ENCODE results near the gene SMAD3.

SMAD3 gene

DNA sequence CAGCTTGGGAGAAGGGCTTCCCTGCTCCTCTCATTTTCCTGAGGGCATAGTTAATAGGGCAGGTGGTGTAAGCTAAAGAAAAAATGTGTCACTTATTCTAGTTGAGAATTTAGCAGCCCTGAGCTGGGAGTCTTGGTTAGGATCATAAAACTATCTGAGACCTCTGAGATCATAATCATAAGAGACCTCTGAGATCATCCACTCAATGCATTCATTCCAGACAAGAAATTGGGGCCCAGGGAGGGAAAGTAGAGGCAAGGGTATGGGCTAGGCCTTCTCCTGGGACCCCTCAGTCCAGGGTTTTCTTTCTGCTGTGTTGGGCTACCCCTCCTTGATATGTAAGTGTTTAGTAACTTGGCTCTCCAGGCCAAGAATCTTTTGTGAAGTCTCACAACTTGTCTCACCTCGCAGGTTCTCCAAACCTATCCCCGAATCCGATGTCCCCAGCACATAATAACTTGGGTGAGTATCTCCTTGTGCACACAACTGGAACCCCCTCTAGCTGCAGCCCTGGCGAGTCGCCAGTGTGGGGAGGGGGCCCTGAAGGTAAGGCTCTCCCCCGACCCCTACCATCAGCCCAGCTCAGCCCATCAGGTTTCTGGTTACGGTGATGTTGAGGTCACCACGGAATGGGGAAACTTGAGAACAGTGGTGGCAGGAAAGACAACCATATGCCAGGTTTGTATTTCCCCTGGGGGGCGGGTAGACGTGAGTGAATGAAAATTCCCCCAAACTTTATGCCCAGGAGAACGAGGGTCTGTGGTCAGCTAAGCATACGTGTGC is 104.9 kb downstream of the SMAD3 start:
- H2BK5ac ChIP-seq (ENCODE audit: low read length): no peak overlapping the region
- H3K27ac ChIP-seq (ENCODE audit: low read depth, low read length): no peak overlapping the region
- no peak overlapping the region for H3K18ac ChIP-seq (ENCODE audit: low read length)
- no peak overlapping the region for H3K4ac ChIP-seq (ENCODE audit: low read depth, low read length)
- no peak overlapping the region for H3K56ac ChIP-seq (ENCODE audit: low read length)
- H4K8ac ChIP-seq (ENCODE audit: low read depth, low read length): no peak overlapping the region
- H4K5ac ChIP-seq (ENCODE audit: low read length): no peak overlapping the region
- no peaks in the 10 kb centered on the region for H3K36me3 ChIP-seq (ENCODE audit: control insufficient read depth, insufficient read depth, low read length)
- H3K4me1 ChIP-seq (ENCODE audit: control insufficient read depth, low read depth, low read length): peaks cover 15% of the 10 kb centered on the region
- no peak overlapping the region for H2BK15ac ChIP-seq (replicated peaks; ENCODE audit: low read depth)
- DNase-seq: no peak
- no CpG with 5 or more reads among the region's 12 CpGs for whole genome bisulfite sequencing (ENCODE audit: extremely low coverage, insufficient coverage, low lambda C conversion rate)
- H3K23ac ChIP-seq (ENCODE audit: low read length): no peak overlapping the region
- no peak overlapping the region for H2AK5ac ChIP-seq (ENCODE audit: low read length)
- H2BK120ac ChIP-seq (ENCODE audit: low read depth, low read length): no peak overlapping the region
- H3K79me2 ChIP-seq (ENCODE audit: control insufficient read depth, insufficient read depth, low read length): no peaks in the 10 kb centered on the region
- H3K79me1 ChIP-seq (ENCODE audit: low read length): no peaks in the 10 kb centered on the region
- H3K4me3 ChIP-seq (ENCODE audit: low read length): no peak overlapping the region
- no peak overlapping the region for H3K9ac ChIP-seq (ENCODE audit: low read length)
- no peaks in the 10 kb centered on the region for H3K27me3 ChIP-seq (ENCODE audit: insufficient read depth, low read length, poor library complexity)
- H3K4me2 ChIP-seq (ENCODE audit: low read length): no peak overlapping the region

DNA sequence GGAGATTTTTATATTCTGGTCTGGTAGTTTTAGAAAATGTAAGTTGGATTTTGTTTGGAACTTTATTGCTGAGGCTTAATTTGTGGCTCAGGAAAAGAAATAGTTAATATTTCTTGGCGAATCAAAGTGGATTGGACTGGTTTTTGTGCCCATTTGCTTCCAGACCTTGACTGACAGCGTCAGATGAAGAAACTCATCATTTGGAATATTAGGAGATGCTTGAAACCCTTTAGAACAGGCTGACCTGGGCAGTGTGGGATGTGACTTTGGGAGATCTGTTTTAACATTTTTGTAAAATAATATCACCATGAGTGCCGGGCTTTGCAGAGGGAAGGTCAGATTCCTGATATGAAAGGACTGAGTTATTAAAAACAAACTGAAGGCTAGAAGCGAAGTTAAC is 106.1 kb downstream of the SMAD3 start:
- H3K4me1 ChIP-seq (ENCODE audit: control insufficient read depth, low read depth, low read length): peaks cover 17% of the 10 kb centered on the region
- no peak overlapping the region for H2BK120ac ChIP-seq (ENCODE audit: low read depth, low read length)
- no peak overlapping the region for H3K27ac ChIP-seq (ENCODE audit: low read depth, low read length)
- no peaks in the 10 kb centered on the region for H3K79me2 ChIP-seq (ENCODE audit: control insufficient read depth, insufficient read depth, low read length)
- H3K4ac ChIP-seq (ENCODE audit: low read depth, low read length): no peak overlapping the region
- H4K5ac ChIP-seq (ENCODE audit: low read length): no peak overlapping the region
- H3K56ac ChIP-seq (ENCODE audit: low read length): no peak overlapping the region
- no peak overlapping the region for H2BK5ac ChIP-seq (ENCODE audit: low read length)
- H3K4me2 ChIP-seq (ENCODE audit: low read length): no peak overlapping the region
- no peaks in the 10 kb centered on the region for H3K27me3 ChIP-seq (ENCODE audit: insufficient read depth, low read length, poor library complexity)
- no peak overlapping the region for H3K9ac ChIP-seq (ENCODE audit: low read length)
- H2BK15ac ChIP-seq (replicated peaks; ENCODE audit: low read depth): no peak overlapping the region
- no peak for DNase-seq
- H3K79me1 ChIP-seq (ENCODE audit: low read length): no peaks in the 10 kb centered on the region
- no CpG with 5 or more reads among the region's 4 CpGs for WGBS (ENCODE audit: extremely low coverage, insufficient coverage, low lambda C conversion rate)
- no peak overlapping the region for H3K4me3 ChIP-seq (ENCODE audit: low read length)
- no peak overlapping the region for H3K23ac ChIP-seq (ENCODE audit: low read length)
- H2AK5ac ChIP-seq (ENCODE audit: low read length): no peak overlapping the region
- H3K36me3 ChIP-seq (ENCODE audit: control insufficient read depth, insufficient read depth, low read length): no peaks in the 10 kb centered on the region
- H3K18ac ChIP-seq (ENCODE audit: low read length): no peak overlapping the region
- H4K8ac ChIP-seq (ENCODE audit: low read depth, low read length): no peak overlapping the region

DNA sequence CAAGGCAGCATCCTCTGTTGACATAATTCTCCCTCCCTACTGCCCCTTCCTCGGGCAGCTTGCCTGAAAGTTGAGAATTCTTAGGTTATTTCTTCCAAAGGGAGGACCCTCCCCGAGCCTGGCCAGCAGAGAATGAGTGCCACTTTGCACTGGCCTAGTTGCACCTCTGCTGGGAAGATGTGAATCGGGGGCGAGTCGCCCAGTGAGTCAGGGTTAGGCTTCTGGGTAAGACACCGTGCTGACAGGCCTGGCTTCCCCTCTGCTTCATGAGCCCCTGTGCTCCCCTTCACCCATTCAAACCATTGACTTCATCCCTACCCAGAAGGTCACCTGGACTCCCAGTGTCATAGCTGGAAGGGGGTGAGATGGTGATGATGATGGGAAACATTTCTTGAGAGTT is 106.8 kb downstream of the SMAD3 start:
- Histone ChIP-seq H3K56ac (ENCODE audit: low read length) (no peak overlapping the region), H3K4me1 (ENCODE audit: control insufficient read depth, low read depth, low read length) (peaks cover 22% of the 10 kb centered on the region), H4K5ac (ENCODE audit: low read length) (no peak overlapping the region), H3K4ac (ENCODE audit: low read depth, low read length) (no peak overlapping the region), H3K79me2 (ENCODE audit: control insufficient read depth, insufficient read depth, low read length) (no peaks in the 10 kb centered on the region), H2BK15ac (replicated peaks; ENCODE audit: low read depth) (no peak overlapping the region), H3K27me3 (ENCODE audit: insufficient read depth, low read length, poor library complexity) (no peaks in the 10 kb centered on the region), H4K8ac (ENCODE audit: low read depth, low read length) (no peak overlapping the region), H3K23ac (ENCODE audit: low read length) (no peak overlapping the region), H2BK120ac (ENCODE audit: low read depth, low read length) (no peak overlapping the region), H3K4me3 (ENCODE audit: low read length) (no peak overlapping the region), H3K36me3 (ENCODE audit: control insufficient read depth, insufficient read depth, low read length) (no peaks in the 10 kb centered on the region), H3K27ac (ENCODE audit: low read depth, low read length) (no peak overlapping the region), H2AK5ac (ENCODE audit: low read length) (no peak overlapping the region), H3K18ac (ENCODE audit: low read length) (no peak overlapping the region), H3K9ac (ENCODE audit: low read length) (no peak overlapping the region), H3K4me2 (ENCODE audit: low read length) (no peak overlapping the region), H3K79me1 (ENCODE audit: low read length) (no peaks in the 10 kb centered on the region), H2BK5ac (ENCODE audit: low read length) (no peak overlapping the region)
- no CpG with 5 or more reads among the region's 6 CpGs for WGBS (ENCODE audit: extremely low coverage, insufficient coverage, low lambda C conversion rate)
- DNase-seq: no peak

DNA sequence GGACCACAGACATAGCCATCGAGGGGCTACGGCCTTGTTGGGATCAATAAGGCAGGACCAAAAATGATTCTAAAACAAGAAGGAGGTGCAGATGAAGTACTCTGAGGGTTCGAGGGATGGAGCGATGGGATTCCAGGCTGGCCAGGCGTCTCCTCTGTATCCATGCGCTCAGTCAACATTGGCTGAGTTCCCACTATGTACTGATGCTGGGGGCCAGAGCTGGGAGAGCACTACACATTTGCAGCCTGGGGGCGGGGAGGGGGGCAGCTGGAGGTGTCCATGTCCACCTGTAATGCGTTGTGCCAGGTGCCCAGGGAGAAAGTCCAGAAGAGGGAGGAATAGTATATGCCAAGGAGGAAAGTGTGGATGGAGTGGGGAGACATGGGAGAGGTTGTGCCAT is 107.6 kb downstream of the SMAD3 start:
- WGBS (ENCODE audit: extremely low coverage, insufficient coverage, low lambda C conversion rate): no CpG with 5 or more reads among the region's 8 CpGs
- no peak overlapping the region for H3K4me3 ChIP-seq (ENCODE audit: low read length)
- no peak overlapping the region for H3K56ac ChIP-seq (ENCODE audit: low read length)
- no peaks in the 10 kb centered on the region for H3K79me1 ChIP-seq (ENCODE audit: low read length)
- H2BK5ac ChIP-seq (ENCODE audit: low read length): no peak overlapping the region
- H3K27ac ChIP-seq (ENCODE audit: low read depth, low read length): no peak overlapping the region
- no peak overlapping the region for H2BK120ac ChIP-seq (ENCODE audit: low read depth, low read length)
- H3K4ac ChIP-seq (ENCODE audit: low read depth, low read length): no peak overlapping the region
- H3K79me2 ChIP-seq (ENCODE audit: control insufficient read depth, insufficient read depth, low read length): no peaks in the 10 kb centered on the region
- no peak overlapping the region for H4K5ac ChIP-seq (ENCODE audit: low read length)
- H4K8ac ChIP-seq (ENCODE audit: low read depth, low read length): no peak overlapping the region
- no peak overlapping the region for H3K18ac ChIP-seq (ENCODE audit: low read length)
- no peak overlapping the region for H3K9ac ChIP-seq (ENCODE audit: low read length)
- H3K27me3 ChIP-seq (ENCODE audit: insufficient read depth, low read length, poor library complexity): no peaks in the 10 kb centered on the region
- no peaks in the 10 kb centered on the region for H3K36me3 ChIP-seq (ENCODE audit: control insufficient read depth, insufficient read depth, low read length)
- no peak overlapping the region for H3K23ac ChIP-seq (ENCODE audit: low read length)
- DNase-seq: no peak
- H3K4me1 ChIP-seq (ENCODE audit: control insufficient read depth, low read depth, low read length): peaks cover 22% of the 10 kb centered on the region
- no peak overlapping the region for H2AK5ac ChIP-seq (ENCODE audit: low read length)
- H2BK15ac ChIP-seq (replicated peaks; ENCODE audit: low read depth): no peak overlapping the region
- no peak overlapping the region for H3K4me2 ChIP-seq (ENCODE audit: low read length)

DNA sequence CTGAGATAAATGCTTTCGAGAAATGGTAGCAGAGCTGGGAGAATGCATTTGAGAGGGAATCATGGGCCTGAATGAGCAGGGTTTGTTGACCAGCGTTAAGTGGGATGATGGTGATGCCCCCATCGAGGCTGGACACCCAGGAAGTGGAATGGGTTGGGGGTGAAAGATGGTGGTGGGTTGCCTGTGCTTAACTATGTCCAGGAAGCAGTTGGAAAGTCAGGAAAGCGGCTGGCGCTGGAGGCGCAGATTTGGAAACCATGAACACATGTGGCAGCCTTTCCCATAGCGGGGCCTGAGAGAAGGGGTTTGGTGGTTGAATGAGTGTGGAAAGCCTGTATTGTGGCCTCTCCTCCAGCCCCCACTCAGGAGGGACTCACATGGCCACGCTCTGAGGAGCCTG is 108.4 kb downstream of the SMAD3 start:
- Histone ChIP-seq H3K79me2 (ENCODE audit: control insufficient read depth, insufficient read depth, low read length) (no peaks in the 10 kb centered on the region), H3K56ac (ENCODE audit: low read length) (no peak overlapping the region), H2BK5ac (ENCODE audit: low read length) (no peak overlapping the region), H3K4me2 (ENCODE audit: low read length) (no peak overlapping the region), H3K23ac (ENCODE audit: low read length) (no peak overlapping the region), H3K18ac (ENCODE audit: low read length) (no peak overlapping the region), H3K4me3 (ENCODE audit: low read length) (no peak overlapping the region), H3K27ac (ENCODE audit: low read depth, low read length) (no peak overlapping the region), H4K5ac (ENCODE audit: low read length) (no peak overlapping the region), H2BK15ac (replicated peaks; ENCODE audit: low read depth) (no peak overlapping the region), H3K9ac (ENCODE audit: low read length) (no peak overlapping the region), H3K79me1 (ENCODE audit: low read length) (no peaks in the 10 kb centered on the region), H3K27me3 (ENCODE audit: insufficient read depth, low read length, poor library complexity) (no peaks in the 10 kb centered on the region), H2BK120ac (ENCODE audit: low read depth, low read length) (no peak overlapping the region), H3K4me1 (ENCODE audit: control insufficient read depth, low read depth, low read length) (peaks cover 25% of the 10 kb centered on the region), H3K4ac (ENCODE audit: low read depth, low read length) (no peak overlapping the region), H3K36me3 (ENCODE audit: control insufficient read depth, insufficient read depth, low read length) (no peaks in the 10 kb centered on the region), H2AK5ac (ENCODE audit: low read length) (no peak overlapping the region), H4K8ac (ENCODE audit: low read depth, low read length) (no peak overlapping the region)
- no peak for DNase-seq
- no CpG with 5 or more reads among the region's 8 CpGs for WGBS (ENCODE audit: extremely low coverage, insufficient coverage, low lambda C conversion rate)

DNA sequence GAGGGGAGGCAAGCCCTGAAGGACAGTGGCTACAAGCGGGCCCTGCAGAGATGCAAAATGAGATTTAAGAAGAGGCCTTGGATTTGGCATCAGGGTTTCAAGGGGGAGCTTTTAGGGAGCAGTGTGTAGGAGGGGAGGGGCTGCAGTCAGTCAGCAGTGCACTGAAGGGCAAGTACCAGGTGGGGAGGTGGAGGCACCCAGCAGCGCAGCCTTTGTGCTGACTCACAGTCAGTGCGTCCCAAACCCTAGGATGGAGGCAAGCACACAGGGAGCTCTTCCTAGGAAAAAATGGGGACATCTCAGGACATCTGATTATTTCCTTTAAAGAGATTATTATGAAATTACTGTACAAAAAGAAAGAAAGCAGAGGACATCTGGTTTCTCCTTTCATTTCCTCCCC is 109.0 kb downstream of the SMAD3 start:
- WGBS (ENCODE audit: extremely low coverage, insufficient coverage, low lambda C conversion rate): no CpG with 5 or more reads among the region's 3 CpGs
- H3K36me3 ChIP-seq (ENCODE audit: control insufficient read depth, insufficient read depth, low read length): no peaks in the 10 kb centered on the region

More for the DNA sequence above, 109.0 kb downstream of the SMAD3 start:
- H3K56ac ChIP-seq (ENCODE audit: low read length): no peak overlapping the region
- no peak overlapping the region for H2BK120ac ChIP-seq (ENCODE audit: low read depth, low read length)
- no peaks in the 10 kb centered on the region for H3K79me2 ChIP-seq (ENCODE audit: control insufficient read depth, insufficient read depth, low read length)
- no peak overlapping the region for H3K23ac ChIP-seq (ENCODE audit: low read length)
- no peak overlapping the region for H2BK15ac ChIP-seq (replicated peaks; ENCODE audit: low read depth)
- no peaks in the 10 kb centered on the region for H3K79me1 ChIP-seq (ENCODE audit: low read length)
- H3K27me3 ChIP-seq (ENCODE audit: insufficient read depth, low read length, poor library complexity): no peaks in the 10 kb centered on the region
- no peak overlapping the region for H3K18ac ChIP-seq (ENCODE audit: low read length)
- no peak overlapping the region for H3K27ac ChIP-seq (ENCODE audit: low read depth, low read length)
- no peak for DNase-seq
- H4K8ac ChIP-seq (ENCODE audit: low read depth, low read length): no peak overlapping the region
- H4K5ac ChIP-seq (ENCODE audit: low read length): no peak overlapping the region
- H3K9ac ChIP-seq (ENCODE audit: low read length): no peak overlapping the region
- peaks cover 30% of the 10 kb centered on the region for H3K4me1 ChIP-seq (ENCODE audit: control insufficient read depth, low read depth, low read length)
- H3K4me3 ChIP-seq (ENCODE audit: low read length): no peak overlapping the region
- no peak overlapping the region for H3K4ac ChIP-seq (ENCODE audit: low read depth, low read length)
- no peak overlapping the region for H2AK5ac ChIP-seq (ENCODE audit: low read length)
- H2BK5ac ChIP-seq (ENCODE audit: low read length): no peak overlapping the region
- H3K4me2 ChIP-seq (ENCODE audit: low read length): no peak overlapping the region

All from mesendoderm (in vitro differentiated cells).